HEK293 (cell line): ENCODE results near the gene AGAP6.
"Not testable (repeated sequence)": the region's sequence is repeated elsewhere in the genome, so short reads cannot be mapped to it uniquely, and the experiment has no call there.

ENCODE experiments used
- CTCF ChIA-PET: fragments of 350-600 bp; formaldehyde crosslinking; extraction: SDS; loops from one replicate; lab custom pipeline; 2021; ENCODE audit warnings: antibody characterized with exemption; lab: Yijun Ruan, JAX
- POLR2A ChIA-PET: fragments of 300-600 bp; formaldehyde crosslinking; extraction: SDS; loops from one replicate; lab custom pipeline; 2020; ENCODE audit warnings: antibody characterized with exemption, inconsistent platforms; lab: Yijun Ruan, JAX
- H3K27ac ChIP-seq: fragments of 200-500 bp; sonication (Bioruptor generic); 2 replicates; pipeline ENCODE4 v1.5.1; 2014; ENCODE audit warnings: low read depth, low read length, control low read depth, inconsistent platforms; ENCODE audit errors: extremely low read depth
- H3K36me3 ChIP-seq, 2 experiments: fragments of 200-500 bp in 1 of 2; sonication (Bioruptor generic) in 1 of 2; 1 replicate in 1 of 2; 2 replicates in 1 of 2; pipeline ENCODE4 v1.5.1; 2014 to 2017; ENCODE audit warnings: inconsistent platforms in 2 of 2, low read length in 2 of 2; ENCODE audit not compliant: control insufficient read depth in 2 of 2, insufficient read depth in 1 of 2
- H3K4me1 ChIP-seq: fragments of 200-500 bp; sonication (Bioruptor generic); 2 replicates; pipeline ENCODE4 v1.5.1; 2014; ENCODE audit warnings: mild to moderate bottlenecking, low read length, inconsistent platforms; ENCODE audit not compliant: control insufficient read depth, insufficient read depth
- H3K4me3 ChIP-seq: 2 replicates; pipeline ENCODE4 v1.5.1; 2011; ENCODE audit warnings: low read depth, mild to moderate bottlenecking, control low read depth, low read length, moderate library complexity
- H3K9me3 ChIP-seq: fragments of 200-500 bp; sonication (Bioruptor generic); 2 replicates; pipeline ENCODE4 v1.5.1; 2014; ENCODE audit warnings: low read depth, low read length, inconsistent platforms; ENCODE audit not compliant: control insufficient read depth, insufficient read depth
- GFI1B ChIP-seq: fragments of 450-650 bp; formaldehyde crosslinking; IDR thresholded peaks from 2 replicates; pipeline ENCODE4 v1.5.1; 2016; ENCODE audit warnings: missing biosample characterization, missing genetic modification characterization
- PRDM1 ChIP-seq: fragments of 450-650 bp; formaldehyde crosslinking; IDR thresholded peaks from 2 replicates; pipeline ENCODE4; 2016; ENCODE audit warnings: missing biosample characterization, missing genetic modification characterization
- SP2 ChIP-seq: fragments of 450-650 bp; formaldehyde crosslinking; IDR thresholded peaks from 2 replicates; pipeline ENCODE4 v1.5.1; 2016; ENCODE audit warnings: missing biosample characterization, missing genetic modification characterization
- ZBTB20 ChIP-seq: fragments of 450-650 bp; formaldehyde crosslinking; IDR thresholded peaks from 2 replicates; pipeline ENCODE4 v1.5.1; 2016; ENCODE audit warnings: missing biosample characterization, missing genetic modification characterization
- ZBTB8A ChIP-seq: fragments of 450-650 bp; formaldehyde crosslinking; IDR thresholded peaks from 2 replicates; pipeline ENCODE4 v1.5.1; 2016; ENCODE audit warnings: missing biosample characterization, missing genetic modification characterization
- ZEB2 ChIP-seq: fragments of 450-650 bp; formaldehyde crosslinking; IDR thresholded peaks from 2 replicates; pipeline ENCODE4 v1.5.1; 2016; ENCODE audit warnings: missing biosample characterization, missing genetic modification characterization
- ZIC2 ChIP-seq: fragments of 450-650 bp; formaldehyde crosslinking; IDR thresholded peaks from 2 replicates; pipeline ENCODE4 v1.5.1; 2016; ENCODE audit warnings: missing biosample characterization, missing genetic modification characterization
- ZNF335 ChIP-seq: fragments of 450-650 bp; formaldehyde crosslinking; conservative IDR thresholded peaks from 2 replicates; pipeline ENCODE4 v1.5.1; 2016; ENCODE audit warnings: missing biosample characterization, missing genetic modification characterization
- ZNF341 ChIP-seq: fragments of 450-650 bp; formaldehyde crosslinking; IDR thresholded peaks from 2 replicates; pipeline ENCODE4; 2016; ENCODE audit warnings: low read depth, missing biosample characterization, missing genetic modification characterization
- ZNF501 ChIP-seq: fragments of 450-650 bp; formaldehyde crosslinking; IDR thresholded peaks from 2 replicates; pipeline ENCODE4 v1.5.1; 2016; ENCODE audit warnings: missing biosample characterization, missing genetic modification characterization
- ZNF600 ChIP-seq: fragments of 450-650 bp; formaldehyde crosslinking; IDR thresholded peaks from 2 replicates; pipeline ENCODE4 v1.5.1; 2016; ENCODE audit warnings: missing biosample characterization, missing genetic modification characterization
- ZNF843 ChIP-seq: fragments of 450-650 bp; formaldehyde crosslinking; IDR thresholded peaks from 2 replicates; pipeline ENCODE4 v1.5.1; 2016; ENCODE audit warnings: missing biosample characterization, missing genetic modification characterization
- ZXDB ChIP-seq: fragments of 450-650 bp; formaldehyde crosslinking; IDR thresholded peaks from 2 replicates; pipeline ENCODE4 v1.5.1; 2016; ENCODE audit warnings: missing biosample characterization, missing genetic modification characterization
- TF ChIP-seq, protein P1 (sequence below): fragments of 450-650 bp; formaldehyde crosslinking; conservative IDR thresholded peaks from 2 replicates; pipeline ENCODE4 v1.5.1; 2016; ENCODE audit warnings: low read depth, missing biosample characterization, missing genetic modification characterization
- TF ChIP-seq, protein P2 (sequence below): fragments of 450-650 bp; formaldehyde crosslinking; conservative IDR thresholded peaks from 2 replicates; pipeline ENCODE4 v1.5.1; 2016; ENCODE audit warnings: low read depth, missing biosample characterization, missing genetic modification characterization
- TF ChIP-seq, protein P3 (sequence below): fragments of 450-650 bp; formaldehyde crosslinking; optimal IDR thresholded peaks from 2 replicates; pipeline ENCODE3; 2016; ENCODE audit warnings: missing biosample characterization, mild to moderate bottlenecking, missing genetic modification characterization
- TF ChIP-seq, protein P4 (sequence below): fragments of 450-650 bp; formaldehyde crosslinking; IDR thresholded peaks from 2 replicates; pipeline ENCODE4 v1.5.1; 2016; ENCODE audit warnings: missing biosample characterization, missing genetic modification characterization
- TF ChIP-seq, protein P5 (sequence below): fragments of 450-650 bp; formaldehyde crosslinking; IDR thresholded peaks from 2 replicates; pipeline ENCODE4 v1.5.1; 2016; ENCODE audit warnings: missing biosample characterization, missing genetic modification characterization

The AGAP6 gene

DNA sequence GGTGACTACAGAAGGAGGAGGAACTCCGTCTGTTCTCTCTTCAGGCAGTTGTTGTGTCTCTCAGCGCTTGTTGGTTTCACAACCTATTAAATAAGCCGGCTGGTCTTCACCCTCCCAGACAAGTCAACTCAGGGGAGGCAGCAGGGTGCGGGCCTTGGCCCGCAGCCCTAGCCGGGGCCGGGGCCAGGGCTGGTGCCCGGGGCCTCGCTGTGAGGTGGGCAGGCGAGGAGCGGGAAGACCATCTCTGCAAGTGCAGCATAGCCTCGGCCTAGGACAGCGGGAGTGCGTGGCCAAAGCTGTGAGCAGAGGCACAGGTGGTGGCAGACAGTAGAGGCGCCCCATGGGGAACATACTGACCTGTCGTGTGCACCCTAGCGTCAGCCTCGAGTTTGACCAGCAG is at the start of gene AGAP6:
TSS of gene AGAP6 (plus strand) at position 31 of the 400 bp plus-strand sequence. CDS start at position 341, 310 bp downstream.
- CTCF ChIA-PET, H3K9me3 ChIP-seq, POLR2A ChIA-PET, H3K4me1 ChIP-seq, H3K27ac ChIP-seq, H3K4me3 ChIP-seq, H3K36me3 ChIP-seq: not testable (repeated sequence)

DNA sequence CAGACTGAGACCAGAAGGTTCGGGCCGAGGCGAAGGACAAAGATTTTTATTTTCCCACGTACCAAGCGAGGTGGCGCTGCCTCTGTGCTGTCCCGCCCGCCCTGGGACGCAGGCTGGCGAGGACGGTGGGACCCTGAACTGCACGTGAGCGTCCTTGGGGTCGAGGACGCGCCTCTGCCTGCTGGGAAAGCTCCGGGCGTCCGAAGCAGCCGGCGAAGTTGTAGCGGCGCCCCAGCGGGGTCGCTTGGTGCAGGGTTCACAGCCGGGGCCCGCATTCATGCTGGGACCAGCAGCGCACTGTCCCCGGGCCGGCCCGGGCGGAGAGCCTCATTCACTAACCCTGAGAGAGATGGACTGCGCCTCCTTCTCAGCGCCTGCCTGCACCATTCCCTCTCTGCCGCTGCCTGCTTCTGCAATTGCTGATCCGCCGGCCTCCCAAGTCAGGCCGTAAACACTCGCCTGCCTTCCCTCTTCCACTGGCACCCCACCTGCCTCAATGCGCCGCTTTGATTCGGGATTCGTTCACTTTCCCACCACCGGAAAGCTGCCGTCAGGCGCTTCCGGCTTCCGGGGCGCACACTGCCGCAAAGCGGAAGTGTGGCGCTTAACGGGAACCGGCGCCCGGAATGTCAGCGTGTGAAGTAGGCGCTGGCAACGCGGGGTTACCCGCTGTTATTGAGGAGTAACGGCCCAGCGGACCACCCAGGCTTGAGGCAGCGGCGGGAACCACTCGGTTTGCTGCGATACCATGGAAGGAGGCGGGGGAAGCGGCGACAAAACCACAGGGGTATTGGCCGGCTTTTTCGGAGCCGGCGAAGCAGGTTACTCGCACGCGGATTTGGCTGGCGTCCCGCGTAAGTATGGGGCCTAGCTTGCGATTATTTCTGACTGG is 46.5 kb upstream of the AGAP6 start, which contains the start of the genes PARG and TIMM23B:
TSS of gene PARG (minus strand) at position 581 of the 892 bp plus-strand sequence. CDS start at position 279, 302 bp downstream.
TSS of gene TIMM23B (plus strand) at position 607 of the 892 bp plus-strand sequence. CDS start at position 749, 142 bp downstream.
- peak within 1 kb of the TSS; percentile 61 for H3K4me3 ChIP-seq
- TF ChIP-seq ZNF600 (tag by site-specific recombination) (0 out of 2 replicates have a peak, but pooled peaks have one; percentile 36), ZXDB (tag by site-specific recombination) (peak; percentile 69), ZNF501 (tag by site-specific recombination) (peak; percentile 51; the same call in 1 of the 2 replicates), SP2 (tag by site-specific recombination) (peak; percentile 66), GFI1B (tag by site-specific recombination) (peak; percentile 48; the same call in 1 of the 2 replicates), ZNF335 (peak; percentile 71), ZNF843 (tag by site-specific recombination) (0 out of 2 replicates have a peak, but pooled peaks have one; percentile 14), ZEB2 (peak; percentile 56; the same call in 1 of the 2 replicates), PRDM1 (tag by site-specific recombination) (peak; percentile 62; the same call in 1 of the 2 replicates), ZBTB20 (peak; percentile 60; the same call in 1 of the 2 replicates), ZBTB8A (peak; percentile 48; the same call in 1 of the 2 replicates), ZIC2 (tag by site-specific recombination) (peak; percentile 56), ZNF341 (tag by site-specific recombination) (peak; percentile 31)
- TF ChIP-seq, protein P1, sequence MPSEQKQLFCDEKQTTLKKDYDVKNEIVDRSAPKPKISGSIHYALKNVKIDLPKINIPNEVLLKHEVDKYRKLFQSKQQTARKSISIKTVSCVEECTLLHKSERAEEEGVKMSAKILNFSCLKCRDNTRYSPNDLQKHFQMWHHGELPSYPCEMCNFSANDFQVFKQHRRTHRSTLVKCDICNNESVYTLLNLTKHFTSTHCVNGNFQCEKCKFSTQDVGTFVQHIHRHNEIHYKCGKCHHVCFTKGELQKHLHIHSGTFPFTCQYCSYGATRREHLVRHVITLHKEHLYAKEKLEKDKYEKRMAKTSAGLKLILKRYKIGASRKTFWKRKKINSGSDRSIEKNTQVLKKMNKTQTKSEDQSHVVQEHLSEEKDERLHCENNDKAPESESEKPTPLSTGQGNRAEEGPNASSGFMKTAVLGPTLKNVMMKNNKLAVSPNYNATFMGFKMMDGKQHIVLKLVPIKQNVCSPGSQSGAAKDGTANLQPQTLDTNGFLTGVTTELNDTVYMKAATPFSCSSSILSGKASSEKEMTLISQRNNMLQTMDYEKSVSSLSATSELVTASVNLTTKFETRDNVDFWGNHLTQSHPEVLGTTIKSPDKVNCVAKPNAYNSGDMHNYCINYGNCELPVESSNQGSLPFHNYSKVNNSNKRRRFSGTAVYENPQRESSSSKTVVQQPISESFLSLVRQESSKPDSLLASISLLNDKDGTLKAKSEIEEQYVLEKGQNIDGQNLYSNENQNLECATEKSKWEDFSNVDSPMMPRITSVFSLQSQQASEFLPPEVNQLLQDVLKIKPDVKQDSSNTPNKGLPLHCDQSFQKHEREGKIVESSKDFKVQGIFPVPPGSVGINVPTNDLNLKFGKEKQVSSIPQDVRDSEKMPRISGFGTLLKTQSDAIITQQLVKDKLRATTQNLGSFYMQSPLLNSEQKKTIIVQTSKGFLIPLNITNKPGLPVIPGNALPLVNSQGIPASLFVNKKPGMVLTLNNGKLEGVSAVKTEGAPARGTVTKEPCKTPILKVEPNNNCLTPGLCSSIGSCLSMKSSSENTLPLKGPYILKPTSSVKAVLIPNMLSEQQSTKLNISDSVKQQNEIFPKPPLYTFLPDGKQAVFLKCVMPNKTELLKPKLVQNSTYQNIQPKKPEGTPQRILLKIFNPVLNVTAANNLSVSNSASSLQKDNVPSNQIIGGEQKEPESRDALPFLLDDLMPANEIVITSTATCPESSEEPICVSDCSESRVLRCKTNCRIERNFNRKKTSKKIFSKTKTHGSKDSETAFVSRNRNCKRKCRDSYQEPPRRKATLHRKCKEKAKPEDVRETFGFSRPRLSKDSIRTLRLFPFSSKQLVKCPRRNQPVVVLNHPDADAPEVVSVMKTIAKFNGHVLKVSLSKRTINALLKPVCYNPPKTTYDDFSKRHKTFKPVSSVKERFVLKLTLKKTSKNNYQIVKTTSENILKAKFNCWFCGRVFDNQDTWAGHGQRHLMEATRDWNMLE (tag by site-specific recombination), result peak; percentile 81
- TF ChIP-seq, protein P2, sequence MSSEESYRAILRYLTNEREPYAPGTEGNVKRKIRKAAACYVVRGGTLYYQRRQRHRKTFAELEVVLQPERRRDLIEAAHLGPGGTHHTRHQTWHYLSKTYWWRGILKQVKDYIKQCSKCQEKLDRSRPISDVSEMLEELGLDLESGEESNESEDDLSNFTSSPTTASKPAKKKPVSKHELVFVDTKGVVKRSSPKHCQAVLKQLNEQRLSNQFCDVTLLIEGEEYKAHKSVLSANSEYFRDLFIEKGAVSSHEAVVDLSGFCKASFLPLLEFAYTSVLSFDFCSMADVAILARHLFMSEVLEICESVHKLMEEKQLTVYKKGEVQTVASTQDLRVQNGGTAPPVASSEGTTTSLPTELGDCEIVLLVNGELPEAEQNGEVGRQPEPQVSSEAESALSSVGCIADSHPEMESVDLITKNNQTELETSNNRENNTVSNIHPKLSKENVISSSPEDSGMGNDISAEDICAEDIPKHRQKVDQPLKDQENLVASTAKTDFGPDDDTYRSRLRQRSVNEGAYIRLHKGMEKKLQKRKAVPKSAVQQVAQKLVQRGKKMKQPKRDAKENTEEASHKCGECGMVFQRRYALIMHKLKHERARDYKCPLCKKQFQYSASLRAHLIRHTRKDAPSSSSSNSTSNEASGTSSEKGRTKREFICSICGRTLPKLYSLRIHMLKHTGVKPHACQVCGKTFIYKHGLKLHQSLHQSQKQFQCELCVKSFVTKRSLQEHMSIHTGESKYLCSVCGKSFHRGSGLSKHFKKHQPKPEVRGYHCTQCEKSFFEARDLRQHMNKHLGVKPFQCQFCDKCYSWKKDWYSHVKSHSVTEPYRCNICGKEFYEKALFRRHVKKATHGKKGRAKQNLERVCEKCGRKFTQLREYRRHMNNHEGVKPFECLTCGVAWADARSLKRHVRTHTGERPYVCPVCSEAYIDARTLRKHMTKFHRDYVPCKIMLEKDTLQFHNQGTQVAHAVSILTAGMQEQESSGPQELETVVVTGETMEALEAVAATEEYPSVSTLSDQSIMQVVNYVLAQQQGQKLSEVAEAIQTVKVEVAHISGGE, result peak; percentile 92
- TF ChIP-seq, protein P3, sequence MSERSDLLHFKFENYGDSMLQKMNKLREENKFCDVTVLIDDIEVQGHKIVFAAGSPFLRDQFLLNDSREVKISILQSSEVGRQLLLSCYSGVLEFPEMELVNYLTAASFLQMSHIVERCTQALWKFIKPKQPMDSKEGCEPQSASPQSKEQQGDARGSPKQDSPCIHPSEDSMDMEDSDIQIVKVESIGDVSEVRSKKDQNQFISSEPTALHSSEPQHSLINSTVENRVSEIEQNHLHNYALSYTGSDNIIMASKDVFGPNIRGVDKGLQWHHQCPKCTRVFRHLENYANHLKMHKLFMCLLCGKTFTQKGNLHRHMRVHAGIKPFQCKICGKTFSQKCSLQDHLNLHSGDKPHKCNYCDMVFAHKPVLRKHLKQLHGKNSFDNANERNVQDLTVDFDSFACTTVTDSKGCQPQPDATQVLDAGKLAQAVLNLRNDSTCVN (tag by site-specific recombination), result peak; percentile 54
- TF ChIP-seq, protein P4, sequence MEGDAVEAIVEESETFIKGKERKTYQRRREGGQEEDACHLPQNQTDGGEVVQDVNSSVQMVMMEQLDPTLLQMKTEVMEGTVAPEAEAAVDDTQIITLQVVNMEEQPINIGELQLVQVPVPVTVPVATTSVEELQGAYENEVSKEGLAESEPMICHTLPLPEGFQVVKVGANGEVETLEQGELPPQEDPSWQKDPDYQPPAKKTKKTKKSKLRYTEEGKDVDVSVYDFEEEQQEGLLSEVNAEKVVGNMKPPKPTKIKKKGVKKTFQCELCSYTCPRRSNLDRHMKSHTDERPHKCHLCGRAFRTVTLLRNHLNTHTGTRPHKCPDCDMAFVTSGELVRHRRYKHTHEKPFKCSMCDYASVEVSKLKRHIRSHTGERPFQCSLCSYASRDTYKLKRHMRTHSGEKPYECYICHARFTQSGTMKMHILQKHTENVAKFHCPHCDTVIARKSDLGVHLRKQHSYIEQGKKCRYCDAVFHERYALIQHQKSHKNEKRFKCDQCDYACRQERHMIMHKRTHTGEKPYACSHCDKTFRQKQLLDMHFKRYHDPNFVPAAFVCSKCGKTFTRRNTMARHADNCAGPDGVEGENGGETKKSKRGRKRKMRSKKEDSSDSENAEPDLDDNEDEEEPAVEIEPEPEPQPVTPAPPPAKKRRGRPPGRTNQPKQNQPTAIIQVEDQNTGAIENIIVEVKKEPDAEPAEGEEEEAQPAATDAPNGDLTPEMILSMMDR, result peak; percentile 27; the same call in 1 of the 2 replicates
- TF ChIP-seq, protein P5, sequence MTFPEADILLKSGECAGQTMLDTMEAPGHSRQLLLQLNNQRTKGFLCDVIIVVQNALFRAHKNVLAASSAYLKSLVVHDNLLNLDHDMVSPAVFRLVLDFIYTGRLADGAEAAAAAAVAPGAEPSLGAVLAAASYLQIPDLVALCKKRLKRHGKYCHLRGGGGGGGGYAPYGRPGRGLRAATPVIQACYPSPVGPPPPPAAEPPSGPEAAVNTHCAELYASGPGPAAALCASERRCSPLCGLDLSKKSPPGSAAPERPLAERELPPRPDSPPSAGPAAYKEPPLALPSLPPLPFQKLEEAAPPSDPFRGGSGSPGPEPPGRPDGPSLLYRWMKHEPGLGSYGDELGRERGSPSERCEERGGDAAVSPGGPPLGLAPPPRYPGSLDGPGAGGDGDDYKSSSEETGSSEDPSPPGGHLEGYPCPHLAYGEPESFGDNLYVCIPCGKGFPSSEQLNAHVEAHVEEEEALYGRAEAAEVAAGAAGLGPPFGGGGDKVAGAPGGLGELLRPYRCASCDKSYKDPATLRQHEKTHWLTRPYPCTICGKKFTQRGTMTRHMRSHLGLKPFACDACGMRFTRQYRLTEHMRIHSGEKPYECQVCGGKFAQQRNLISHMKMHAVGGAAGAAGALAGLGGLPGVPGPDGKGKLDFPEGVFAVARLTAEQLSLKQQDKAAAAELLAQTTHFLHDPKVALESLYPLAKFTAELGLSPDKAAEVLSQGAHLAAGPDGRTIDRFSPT, result peak; percentile 64; the same call in 1 of the 2 replicates
- H3K9me3 ChIP-seq, POLR2A ChIA-PET, H3K4me1 ChIP-seq: not testable (repeated sequence)
- H3K27ac ChIP-seq, result peak within 1 kb of the TSS; percentile 18
- CTCF ChIA-PET, result interaction anchor here (0.6 kb wide), 1 partner anchor 1041 kb away, joined by 4 read pairs; no protein-coding TSS in a partner anchor
- peaks cover 0 to 15% of the 10 kb centered on the region in 2 experiments; a peak in 2 of 3 replicates for H3K36me3 ChIP-seq
